Pancreas (tissue), 10 donors: ENCODE data around the gene GABRB3. TPM values are rescaled to one million over a fixed set of nuclear protein-coding genes. Genes with fewer than 3 reads are reported as not detected.

ENCODE experiments used
- ATAC-seq, 4 donors: fragments of 200-7000 bp; cut with Tn5 transposase; one replicate each; pipeline versions ENCODE4 v1.8.0 to v1.9.1; 2020; ENCODE audit warnings: mild to moderate bottlenecking in 4 of 4, moderate library complexity in 4 of 4
- DNase-seq, 6 donors: peaks; one replicate each; pipeline ENCODE4 v3.0.0-alpha.2; 2020
- FAIRE-seq: peaks from 2 replicates; lab custom pipeline; 2012; peaks lifted over from hg19 to GRCh38; lab: Jason Lieb, UNC
- H3K27ac ChIP-seq, 4 donors: fragments of 200-600 bp; sonication (generic); 1 replicate in 3 of 4; 2 replicates in 1 of 4; pipeline versions ENCODE4 v1.5.0 to v1.8.0; 2020
- H3K27me3 ChIP-seq, 4 donors: fragments of 200-600 bp; one replicate each; pipeline ENCODE4 v1.8.0; 2021
- H3K36me3 ChIP-seq, 3 donors: fragments of 200-600 bp; sonication (generic) in 1 of 3; one replicate each; pipeline versions ENCODE4 v1.5.0 to v1.8.0; 2020 to 2021
- H3K4me1 ChIP-seq, 3 donors: fragments of 200-600 bp; one replicate each; pipeline ENCODE4 v1.8.0; 2021
- H3K4me3 ChIP-seq, 4 donors: fragments of 200-600 bp; sonication (generic) in 2 of 4; one replicate each; pipeline versions ENCODE4 v1.5.0 to v1.8.0; 2020 to 2021
- H3K9me3 ChIP-seq, 4 donors: fragments of 200-600 bp; one replicate each; pipeline ENCODE4 v1.8.0; 2021
- WGBS, 2 donors: extraction: QIAGEN DNeasy Blood & Tissue Kit; methylation state at CpG; one replicate each; pipeline ENCODE4 v1.1.7; 2013; 5-methylcytosine and 5-hydroxymethylcytosine counted together
- intact Hi-C, 3 donors: fragments of 100-400 bp; cut with DNase I; formaldehyde crosslinking; loops; one replicate each; pipeline versions ENCODE4 v1.11.1 to v1.14.2; 2022
- polyA plus RNA-seq, 2 donors: library from polyadenylated mRNA; stranded (reverse); fragments of 200-250 nt; gene quantifications; one replicate each; pipeline ENCODE4 v1.2.3, GENCODE V29; 2013
- total RNA-seq, 6 donors: library from RNA; stranded (reverse); fragmentation: NEBNext Ultra II Directional in 4 of 6; extraction: Animal tissue kit (Norgen Biotek cat#: 25700) in 4 of 6; gene quantifications; one replicate each; pipeline versions ENCODE4 v1.2.1 to v1.2.4, GENCODE V29; 2021 to 2023
- TF ChIP-seq, protein P1 (sequence below), 4 donors: fragments of 200-600 bp; sonication (generic) in 3 of 4; IDR thresholded peaks; one replicate each; pipeline versions ENCODE4 v1.5.0 to v1.8.0; 2021; ENCODE audit warnings: antibody characterized with exemption in 4 of 4
- donor health status: healthy with polysubstance abuse.
- donor health status: DM: no; HTN: no; CAD: no; lungs with moderate emphysema.
- donor health status: DM: no; HTN: no; CAD: no.
- donor health status: control.
- donor health status: control.
- donor health status: Bipolar disorder and iron deficiency.
- donor health status: DM: yes; HTN: yes; CAD: no.
- donor health status: DM: no; HTN: no; CAD: no.
- donor health status: DM: no; HTN: no; CAD: no.
- donor health status: DM: yes; HTN: yes; CAD: no.

The GABRB3 gene
- total and polyA plus RNA-seq, 8 donors = 1.3 to 11.4 (median 9.5) TPM

DNA sequence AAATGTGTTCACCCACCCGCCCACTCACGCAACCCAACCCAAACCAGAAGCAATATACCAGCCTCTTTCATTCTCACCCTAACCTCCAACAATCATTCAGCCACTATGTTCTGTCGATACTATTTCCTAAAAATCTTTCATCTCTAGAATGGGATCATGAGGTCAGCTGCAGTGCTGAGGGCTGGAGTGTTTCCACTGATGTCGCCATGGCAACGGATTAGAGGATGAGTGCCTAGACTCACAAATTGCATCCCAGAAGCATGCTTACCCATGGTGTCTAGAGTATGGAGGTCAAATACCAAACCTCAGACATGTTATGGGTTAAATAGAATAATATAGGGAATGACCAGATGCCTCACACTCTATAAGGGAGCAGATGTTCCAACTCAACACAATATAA, 138.5 kb downstream of the GABRB3 start:
- 50 to 66% methylated on average over 5 of the region's 5 CpGs for WGBS, 2 donors
- no peaks in the 10 kb centered on the region for H3K9me3 ChIP-seq
- no peak for ATAC-seq

DNA sequence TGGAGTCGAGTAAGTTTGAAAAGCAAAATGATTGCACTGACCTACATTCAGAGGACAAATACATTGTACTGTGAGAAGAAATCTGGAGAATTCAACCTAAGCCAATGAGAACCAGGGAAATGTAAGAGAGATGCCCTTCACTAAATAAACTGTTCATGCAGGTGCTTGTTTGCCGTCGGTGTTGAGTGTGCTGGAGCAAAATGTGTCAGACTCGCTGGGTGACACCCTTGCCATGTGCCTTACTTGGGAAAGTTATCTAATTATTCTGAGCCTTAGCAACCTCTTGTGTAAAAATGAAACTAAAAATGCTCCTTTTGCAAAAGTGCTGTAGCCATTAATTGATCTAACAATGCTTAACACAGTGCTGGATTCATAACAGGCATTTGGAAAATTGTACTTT, 140.4 kb downstream of the GABRB3 start:
- no peak for FAIRE-seq

More for the DNA sequence above, 138.5 kb downstream of the GABRB3 start:
- DNase-seq (no peak), FAIRE-seq (no peak)
- TF ChIP-seq, protein P1, sequence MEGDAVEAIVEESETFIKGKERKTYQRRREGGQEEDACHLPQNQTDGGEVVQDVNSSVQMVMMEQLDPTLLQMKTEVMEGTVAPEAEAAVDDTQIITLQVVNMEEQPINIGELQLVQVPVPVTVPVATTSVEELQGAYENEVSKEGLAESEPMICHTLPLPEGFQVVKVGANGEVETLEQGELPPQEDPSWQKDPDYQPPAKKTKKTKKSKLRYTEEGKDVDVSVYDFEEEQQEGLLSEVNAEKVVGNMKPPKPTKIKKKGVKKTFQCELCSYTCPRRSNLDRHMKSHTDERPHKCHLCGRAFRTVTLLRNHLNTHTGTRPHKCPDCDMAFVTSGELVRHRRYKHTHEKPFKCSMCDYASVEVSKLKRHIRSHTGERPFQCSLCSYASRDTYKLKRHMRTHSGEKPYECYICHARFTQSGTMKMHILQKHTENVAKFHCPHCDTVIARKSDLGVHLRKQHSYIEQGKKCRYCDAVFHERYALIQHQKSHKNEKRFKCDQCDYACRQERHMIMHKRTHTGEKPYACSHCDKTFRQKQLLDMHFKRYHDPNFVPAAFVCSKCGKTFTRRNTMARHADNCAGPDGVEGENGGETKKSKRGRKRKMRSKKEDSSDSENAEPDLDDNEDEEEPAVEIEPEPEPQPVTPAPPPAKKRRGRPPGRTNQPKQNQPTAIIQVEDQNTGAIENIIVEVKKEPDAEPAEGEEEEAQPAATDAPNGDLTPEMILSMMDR (IDR thresholded peaks at IDR 0.05) = no peak
- H3K27me3 ChIP-seq = no peaks in the 10 kb centered on the region
- no peak overlapping the region for H3K4me3 ChIP-seq
- H3K36me3 ChIP-seq = no peaks in the 10 kb centered on the region
- H3K4me1 ChIP-seq = no peaks in the 10 kb centered on the region
- intact Hi-C loops = no loop called here
- H3K27ac ChIP-seq = no peak overlapping the region

DNA sequence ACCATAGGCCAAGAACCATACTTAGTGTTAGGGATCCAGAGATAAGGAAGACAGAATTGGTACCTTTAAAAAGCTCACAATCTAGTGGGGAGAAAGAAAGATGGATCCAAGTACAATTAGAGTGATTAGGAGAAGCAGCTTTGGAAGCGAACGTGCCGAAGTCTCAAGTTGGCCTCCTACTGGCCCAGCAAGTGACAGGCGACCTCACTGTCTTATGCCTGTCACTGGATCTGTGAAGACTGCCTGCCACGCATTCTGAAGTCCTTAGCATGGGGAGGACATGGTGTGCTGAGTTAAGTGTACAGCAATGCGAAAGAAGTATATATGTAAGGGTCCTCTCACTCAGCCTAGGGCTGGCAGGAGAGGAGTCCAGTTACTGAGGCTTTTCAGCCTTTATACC, 141.0 kb downstream of the GABRB3 start:
- TF ChIP-seq, protein P1 (IDR thresholded peaks at IDR 0.05) = no peak

More for the DNA sequence above, 140.4 kb downstream of the GABRB3 start:
- H3K27me3 ChIP-seq = no peaks in the 10 kb centered on the region
- H3K9me3 ChIP-seq = no peaks in the 10 kb centered on the region
- no peaks in the 10 kb centered on the region for H3K4me1 ChIP-seq
- intact Hi-C loops = no loop called here
- ATAC-seq = peak in 3 of 4 donors; percentile 17 to 44 (median 28)
- H3K27ac ChIP-seq = no peak overlapping the region
- no peaks in the 10 kb centered on the region for H3K36me3 ChIP-seq
- no peak overlapping the region for H3K4me3 ChIP-seq
- WGBS, 2 donors = 16 to 17% methylated on average over 4 of the region's 4 CpGs
- no peak for DNase-seq
- TF ChIP-seq, protein P1 (IDR thresholded peaks at IDR 0.05) = no peak

DNA sequence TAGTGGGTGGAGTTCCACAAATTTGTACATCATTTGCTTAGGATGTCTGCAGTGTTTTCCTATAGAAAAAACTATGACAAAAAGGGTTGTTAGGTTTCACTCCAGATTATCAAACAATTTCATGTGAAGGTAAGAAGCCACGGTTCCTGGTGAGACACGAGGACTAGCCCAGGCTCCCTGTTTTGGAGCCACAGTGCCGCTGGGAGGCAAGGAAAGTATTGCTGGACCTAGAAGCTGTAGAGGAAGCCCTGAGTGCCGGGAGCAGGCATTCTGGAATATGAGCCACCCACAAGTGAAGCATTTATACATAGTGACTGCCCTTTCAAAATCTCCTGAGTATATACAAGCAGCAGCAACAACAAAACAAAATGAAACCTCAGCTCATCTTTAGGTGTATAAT, 142.0 kb downstream of the GABRB3 start:
- no peaks in the 10 kb centered on the region for H3K9me3 ChIP-seq
- TF ChIP-seq, protein P1 (IDR thresholded peaks at IDR 0.05) = no peak
- DNase-seq (no peak), ATAC-seq (no peak), FAIRE-seq (no peak)
- H3K4me3 ChIP-seq = no peak overlapping the region
- no peaks in the 10 kb centered on the region for H3K36me3 ChIP-seq
- 41 to 42% methylated on average over 4 of the region's 4 CpGs for WGBS, 2 donors
- no peak overlapping the region for H3K27ac ChIP-seq
- no peaks in the 10 kb centered on the region for H3K27me3 ChIP-seq
- intact Hi-C loops = no loop called here
- H3K4me1 ChIP-seq = no peaks in the 10 kb centered on the region

More for the DNA sequence above, 141.0 kb downstream of the GABRB3 start:
- intact Hi-C loops = no loop called here
- ATAC-seq (no peak), DNase-seq (no peak), FAIRE-seq (no peak)
- H3K27ac ChIP-seq = no peak overlapping the region
- H3K9me3 ChIP-seq = no peaks in the 10 kb centered on the region
- H3K4me1 ChIP-seq = no peaks in the 10 kb centered on the region
- no peak overlapping the region for H3K4me3 ChIP-seq
- WGBS, 2 donors = 76 to 79% methylated on average over 6 of the region's 6 CpGs
- H3K27me3 ChIP-seq = no peaks in the 10 kb centered on the region
- H3K36me3 ChIP-seq = no peaks in the 10 kb centered on the region

DNA sequence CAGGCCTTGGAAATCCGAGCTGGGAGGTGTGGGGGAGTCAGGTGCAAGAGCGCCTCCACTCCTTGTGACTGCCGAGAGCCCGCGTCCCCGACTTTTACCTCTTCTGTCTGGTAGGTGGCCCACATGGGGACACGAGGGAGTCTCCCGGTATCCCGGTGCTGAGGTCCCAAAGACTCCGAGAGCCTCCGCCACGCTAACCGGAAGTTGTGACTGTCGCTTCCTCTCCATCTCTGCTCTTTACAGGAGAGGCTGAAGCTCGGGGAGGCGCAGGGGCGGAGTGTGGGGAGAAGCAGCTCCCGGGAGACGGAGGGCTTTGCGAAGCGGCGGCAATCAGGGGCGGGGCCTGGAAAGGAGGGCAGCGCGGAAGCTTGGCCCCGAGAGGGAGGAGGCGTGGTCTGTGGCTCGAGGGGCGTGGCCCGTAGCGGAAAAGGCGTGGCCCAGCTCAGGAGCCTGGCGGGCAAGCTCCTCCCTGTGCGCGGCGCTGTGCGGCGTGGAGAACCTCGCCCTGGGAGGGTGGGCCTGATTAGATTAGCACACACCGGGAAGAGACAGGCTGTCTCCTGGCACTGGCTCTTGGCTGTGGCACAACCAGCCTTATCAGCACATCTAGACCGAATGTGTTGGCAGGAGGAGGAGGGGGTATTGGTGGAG, 143.9 kb downstream of the GABRB3 start:
- no peaks in the 10 kb centered on the region for H3K36me3 ChIP-seq
- FAIRE-seq = no peak
- TF ChIP-seq, protein P1 (IDR thresholded peaks at IDR 0.05) = no peak
- no peak overlapping the region for H3K27ac ChIP-seq
- peak overlapping the region in 2 of 4 donors; percentile 11 to 26 for H3K4me3 ChIP-seq
- H3K9me3 ChIP-seq = no peaks in the 10 kb centered on the region
- intact Hi-C loops = no loop called here
- peak; percentile 88 to 93 (median 91) for ATAC-seq
- no peaks in the 10 kb centered on the region for H3K4me1 ChIP-seq
- no peaks in the 10 kb centered on the region for H3K27me3 ChIP-seq
- 56 to 75% methylated on average over 41 of the region's 41 CpGs for WGBS, 2 donors
- peak; percentile 34 to 92 (median 74) for DNase-seq
